NCI-H1105 (cell line): Measurements from ENCODE around the gene ZBED1.
"Not testable (repeated sequence)": the region's sequence is repeated elsewhere in the genome, so short reads cannot be mapped to it uniquely, and the experiment has no call there.

Source experiments
- DNase-seq: peaks from one replicate; lab custom pipeline; 2025; lab: John Stamatoyannopoulos, UW

Gene ZBED1

GRCh38 chrX:2519638-2520037 is 18.9 kb upstream of the ZBED1 start:
- DNase-seq: not testable (repeated sequence)

GRCh38 chrX:2517055-2517454 is 16.3 kb upstream of the ZBED1 start:
- no peak for DNase-seq

GRCh38 chrX:2516623-2517022 is 15.8 kb upstream of the ZBED1 start:
- DNase-seq: no peak

GRCh38 chrX:2514131-2514530 is 13.4 kb upstream of the ZBED1 start:
- DNase-seq: no peak

GRCh38 chrX:2513121-2513664 is 12.4 kb upstream of the ZBED1 start:
- DNase-seq: no peak

- DNase-seq: no peak
Observed at GRCh38 chrX:2512501-2512900, 11.7 kb upstream of the ZBED1 start.

- no peak for DNase-seq
Observed at GRCh38 chrX:2511326-2511725, 10.6 kb upstream of the ZBED1 start.

- no peak for DNase-seq
Observed at GRCh38 chrX:2508648-2509335, 8.0 kb upstream of the ZBED1 start.

- no peak for DNase-seq
Observed at GRCh38 chrX:2507904-2508627, 7.3 kb upstream of the ZBED1 start.

GRCh38 chrX:2507196-2507595 is 6.4 kb upstream of the ZBED1 start:
- DNase-seq: no peak

GRCh38 chrX:2505341-2505740 is 4.6 kb upstream of the ZBED1 start:
- not testable (repeated sequence) for DNase-seq

GRCh38 chrX:2504706-2505332 is 4.0 kb upstream of the ZBED1 start:
- no peak for DNase-seq

GRCh38 chrX:2503591-2504500 is 3.1 kb upstream of the ZBED1 start:
- DNase-seq: no peak

GRCh38 chrX:2502668-2503519 is 2.1 kb upstream of the ZBED1 start:
- no peak for DNase-seq

- no peak for DNase-seq
Observed at GRCh38 chrX:2502120-2502667, 1.4 kb upstream of the ZBED1 start.

GRCh38 chrX:2501559-2502102 is 855 bp upstream of the ZBED1 start:
- DNase-seq: no peak

GRCh38 chrX:2500091-2500802 is 529 bp downstream of the ZBED1 start:
- DNase-seq: no peak

GRCh38 chrX:2499507-2499906 is 1.3 kb downstream of the ZBED1 start:
- DNase-seq: no peak

GRCh38 chrX:2498781-2499302 is 1.9 kb downstream of the ZBED1 start:
- DNase-seq: no peak
